ENCODE data around the gene G6PC3.
A peak's percentile ranks its signal among the peaks of the same experiment; 100 is the strongest.
"Not testable (repeated sequence)": the region's sequence is repeated elsewhere in the genome, so short reads cannot be mapped to it uniquely, and the experiment has no call there.

G6PC3 gene

GRCh38 chr17:44070455-44071197 lies at the start of gene G6PC3:
TSS of gene G6PC3 (plus strand) at chr17:44070735. CDS start at chr17:44070966, 231 bp downstream.
- peak; percentile 60 to 64 for DNase-seq

- not testable (repeated sequence) for DNase-seq
Observed at GRCh38 chr17:44021227-44021626, 49.3 kb upstream of the G6PC3 start.

- DNase-seq, result no peak
Observed at GRCh38 chr17:44022246-44022645, 48.3 kb upstream of the G6PC3 start.

- no peak for DNase-seq
Observed at GRCh38 chr17:44023545-44024270, 46.8 kb upstream of the G6PC3 start.

GRCh38 chr17:44024271-44024663 lies 46.3 kb upstream of the G6PC3 start:
- no peak for DNase-seq

- DNase-seq, result no peak
Observed at GRCh38 chr17:44024853-44025252, 45.7 kb upstream of the G6PC3 start.

GRCh38 chr17:44029736-44030135 lies 40.8 kb upstream of the G6PC3 start:
- no peak for DNase-seq

GRCh38 chr17:44030482-44030881 lies 40.1 kb upstream of the G6PC3 start:
- no peak for DNase-seq

GRCh38 chr17:44033861-44034408 lies 36.6 kb upstream of the G6PC3 start:
- DNase-seq, result no peak

GRCh38 chr17:44034688-44035087 lies 35.8 kb upstream of the G6PC3 start:
- DNase-seq, result not testable (repeated sequence)

GRCh38 chr17:44037471-44037870 lies 33.1 kb upstream of the G6PC3 start:
- no peak for DNase-seq

GRCh38 chr17:44038604-44039011 lies 31.9 kb upstream of the G6PC3 start:
- DNase-seq, result no peak

GRCh38 chr17:44039829-44040635 lies 30.5 kb upstream of the G6PC3 start:
- no peak for DNase-seq

- no peak for DNase-seq
Observed at GRCh38 chr17:44043272-44043696, 27.3 kb upstream of the G6PC3 start.

GRCh38 chr17:44044071-44044470 lies 26.5 kb upstream of the G6PC3 start:
- no peak for DNase-seq

- DNase-seq, result no peak
Observed at GRCh38 chr17:44045486-44045885, 25.0 kb upstream of the G6PC3 start.

- DNase-seq, result not testable (repeated sequence)
Observed at GRCh38 chr17:44046893-44047292, 23.6 kb upstream of the G6PC3 start.

- no peak for DNase-seq
Observed at GRCh38 chr17:44049294-44050060, 21.1 kb upstream of the G6PC3 start.

GRCh38 chr17:44053125-44053872 lies 17.2 kb upstream of the G6PC3 start:
- no peak for DNase-seq

GRCh38 chr17:44059101-44059892 lies 11.2 kb upstream of the G6PC3 start:
- no peak for DNase-seq

GRCh38 chr17:44061446-44061845 lies 9.1 kb upstream of the G6PC3 start:
- DNase-seq, result no peak
